ENCODE measurements around the gene GPR39. TPM values are rescaled to one million over a fixed set of nuclear protein-coding genes. Genes with fewer than 3 reads are reported as not detected.

The GPR39 gene
- total RNA-seq, 2 experiments from 2014 or later = not detected

DNA sequence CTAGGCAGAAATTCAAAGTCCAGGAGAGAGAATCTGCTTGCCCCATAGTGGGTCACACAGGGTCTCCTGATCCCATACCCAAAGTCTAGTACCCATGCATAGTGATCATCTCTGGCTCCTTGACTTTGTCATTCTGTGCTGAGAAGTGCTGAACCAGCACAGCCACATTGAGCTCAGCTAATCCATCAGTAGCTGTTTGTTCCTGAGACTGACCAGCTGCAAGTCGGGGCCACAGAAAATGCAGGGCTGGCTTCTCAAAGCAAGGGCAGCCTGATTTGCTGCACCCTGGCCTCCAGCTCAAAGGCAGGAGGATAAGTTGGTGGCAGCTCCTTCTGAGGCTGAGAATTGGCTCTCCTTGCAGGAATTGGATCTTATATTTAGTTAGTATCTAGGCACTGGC lies 181.2 kb downstream of the GPR39 start:
- ATAC-seq (no peak), DNase-seq (no peak)
- H3K9me3 Mint-ChIP-seq = peaks cover 4% of the 10 kb centered on the region
- H3K27me3 Mint-ChIP-seq = peaks cover 2% of the 10 kb centered on the region
- no peaks in the 10 kb centered on the region for H3K4me1 Mint-ChIP-seq (ENCODE audit: low read depth)
- no peak overlapping the region for H3K4me3 Mint-ChIP-seq
- H3K36me3 Mint-ChIP-seq (ENCODE audit: low read depth) = no peaks in the 10 kb centered on the region
- no peak for TF ChIP-seq CTCF (IDR thresholded peaks at IDR 0.05)
- H3K27ac Mint-ChIP-seq = no peak overlapping the region
- CTCF ChIA-PET = no interaction called here
- POLR2A ChIA-PET = no interaction called here
- intact Hi-C loops (cut with micrococcal nuclease) = no loop called here

- no peak for ATAC-seq
Measured at GRCh38 chr2:132598536-132598935, 181.9 kb downstream of the GPR39 start.

DNA sequence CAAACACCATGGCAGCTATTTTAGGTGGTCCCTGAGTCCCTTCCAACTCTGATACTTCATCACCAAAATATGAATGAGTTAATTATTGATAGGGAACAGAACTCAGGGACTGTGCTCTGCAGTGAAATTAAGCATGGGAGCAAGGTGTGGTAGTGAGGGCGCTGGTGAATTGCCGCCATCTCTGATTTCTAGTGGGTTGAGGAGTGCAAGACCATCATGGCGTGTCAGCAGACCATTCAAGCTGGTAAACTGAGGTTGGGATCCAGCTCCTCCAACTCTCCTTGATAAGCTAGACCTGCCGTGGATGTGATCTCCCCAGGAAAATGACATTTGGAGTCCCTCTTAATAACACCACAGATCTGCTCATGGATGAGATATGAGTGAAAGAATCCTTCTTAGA lies 183.0 kb downstream of the GPR39 start:
- intact Hi-C loops (cut with micrococcal nuclease) = no loop called here
- DNase-seq (no peak), ATAC-seq (no peak)
- H3K27me3 Mint-ChIP-seq = peaks cover 2% of the 10 kb centered on the region
- H3K4me3 Mint-ChIP-seq = no peak overlapping the region
- H3K27ac Mint-ChIP-seq = no peak overlapping the region
- POLR2A ChIA-PET = no interaction called here
- no peaks in the 10 kb centered on the region for H3K4me1 Mint-ChIP-seq (ENCODE audit: low read depth)
- H3K36me3 Mint-ChIP-seq (ENCODE audit: low read depth) = no peaks in the 10 kb centered on the region
- TF ChIP-seq CTCF (IDR thresholded peaks at IDR 0.05) = no peak
- CTCF ChIA-PET = no interaction called here
- H3K9me3 Mint-ChIP-seq = peaks cover 4% of the 10 kb centered on the region

More at GRCh38 chr2:132598536-132598935, 181.9 kb downstream of the GPR39 start:
- no peak for DNase-seq
- no peak for TF ChIP-seq CTCF (IDR thresholded peaks at IDR 0.05)
- intact Hi-C loops (cut with micrococcal nuclease) = no loop called here
- ChIA-PET CTCF (no interaction called here), POLR2A (no interaction called here)
- H3K27me3 Mint-ChIP-seq = peaks cover 2% of the 10 kb centered on the region
- no peak overlapping the region for H3K27ac Mint-ChIP-seq
- peaks cover 4% of the 10 kb centered on the region for H3K9me3 Mint-ChIP-seq
- H3K4me3 Mint-ChIP-seq = no peak overlapping the region
- H3K4me1 Mint-ChIP-seq (ENCODE audit: low read depth) = no peaks in the 10 kb centered on the region
- H3K36me3 Mint-ChIP-seq (ENCODE audit: low read depth) = no peaks in the 10 kb centered on the region

DNA sequence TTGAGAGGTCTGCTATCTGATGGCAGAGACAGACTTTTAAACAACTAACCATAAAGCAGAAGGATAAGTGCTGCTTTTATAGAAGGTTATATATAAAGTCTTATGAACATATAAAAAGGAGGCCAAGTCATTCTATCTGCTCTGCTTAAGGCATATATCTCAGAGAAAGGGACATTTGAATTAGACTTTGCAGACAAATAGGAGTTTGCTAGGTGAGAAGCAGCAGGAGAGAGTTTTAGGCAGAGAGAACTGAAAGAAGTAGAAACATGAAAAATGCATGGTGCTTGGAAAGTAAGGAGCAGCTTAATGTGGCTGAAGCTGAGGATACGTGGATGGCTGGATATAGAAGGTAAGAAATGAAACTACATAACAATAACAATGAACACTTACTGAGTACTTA lies 188.0 kb downstream of the GPR39 start:
- ChIA-PET CTCF (interaction anchor here (0.6 kb wide), 1 partner anchor 1214 kb away, joined by 3 read pairs; no protein-coding TSS in a partner anchor), POLR2A (no interaction called here)
- TF ChIP-seq CTCF (IDR thresholded peaks at IDR 0.05) = no peak
- no peak overlapping the region for H3K27ac Mint-ChIP-seq
- no peak for DNase-seq
- H3K4me3 Mint-ChIP-seq = no peak overlapping the region
- ATAC-seq = no peak
- H3K27me3 Mint-ChIP-seq = no peaks in the 10 kb centered on the region
- no peaks in the 10 kb centered on the region for H3K9me3 Mint-ChIP-seq
- intact Hi-C loops (cut with micrococcal nuclease) = no loop called here
- no peaks in the 10 kb centered on the region for H3K4me1 Mint-ChIP-seq (ENCODE audit: low read depth)
- no peaks in the 10 kb centered on the region for H3K36me3 Mint-ChIP-seq (ENCODE audit: low read depth)

DNA sequence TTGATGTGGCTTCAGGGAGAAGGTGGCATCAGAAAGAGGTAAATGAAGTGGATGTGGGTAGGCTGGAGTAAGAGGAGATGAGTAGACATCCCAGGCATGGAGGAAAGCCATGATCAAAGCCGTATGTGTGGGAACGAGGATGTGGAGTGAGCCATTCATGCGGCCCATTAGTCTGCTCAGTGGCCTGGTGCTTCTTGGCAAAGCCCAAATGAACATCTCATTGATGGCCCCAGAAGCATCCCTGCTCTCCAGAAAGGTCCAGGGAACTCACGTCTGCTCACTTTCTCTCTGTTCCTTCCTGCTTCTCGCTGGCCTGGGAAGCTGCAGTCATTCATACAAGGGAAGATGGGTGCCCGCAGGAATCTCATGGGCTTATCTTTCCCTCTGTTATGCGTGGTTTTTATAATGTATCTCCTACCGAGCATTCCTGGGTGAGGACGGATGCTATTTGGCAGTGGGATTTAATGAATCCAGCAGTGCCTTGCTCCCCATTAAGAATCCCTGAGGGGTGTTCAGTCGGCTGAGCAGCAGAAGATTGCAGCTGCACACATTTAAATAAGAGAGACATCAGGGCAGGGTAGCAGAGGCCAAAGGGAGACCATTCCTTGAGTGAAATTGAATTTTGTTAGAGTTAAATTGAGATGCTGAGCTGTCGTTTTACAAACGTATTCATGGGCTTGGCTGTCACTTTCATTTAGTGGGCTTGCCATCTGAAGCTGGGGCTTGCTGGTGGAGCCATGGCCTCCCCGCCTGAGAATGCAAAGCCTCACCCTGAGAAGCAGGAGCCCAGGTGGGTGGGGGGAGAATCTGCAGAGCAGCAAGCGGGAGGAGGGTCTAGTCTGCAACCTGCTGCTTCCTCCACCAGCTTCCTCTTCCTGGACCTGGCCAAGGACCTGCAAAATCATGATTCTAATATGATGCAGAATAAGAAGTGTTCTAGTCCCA lies 188.9 kb downstream of the GPR39 start:
- ChIA-PET CTCF (no interaction called here), POLR2A (no interaction called here)
- ATAC-seq (no peak), DNase-seq (no peak)
- intact Hi-C loops (cut with micrococcal nuclease) = no loop called here
- H3K4me3 Mint-ChIP-seq = no peak overlapping the region
- H3K27ac Mint-ChIP-seq = no peak overlapping the region
- H3K9me3 Mint-ChIP-seq = no peaks in the 10 kb centered on the region
- H3K4me1 Mint-ChIP-seq (ENCODE audit: low read depth) = no peaks in the 10 kb centered on the region
- TF ChIP-seq CTCF (IDR thresholded peaks at IDR 0.05) = no peak
- H3K36me3 Mint-ChIP-seq (ENCODE audit: low read depth) = no peaks in the 10 kb centered on the region
- no peaks in the 10 kb centered on the region for H3K27me3 Mint-ChIP-seq
